Fibroblast of skin of abdomen (primary cell): ENCODE results near the gene RNF169.
A peak's percentile ranks its signal among the peaks of the same experiment; 100 is the strongest.
"Not testable (repeated sequence)": the region's sequence is repeated elsewhere in the genome, so short reads cannot be mapped to it uniquely, and the experiment has no call there.

Experiments
- DNase-seq: peaks from one replicate; pipeline ENCODE4 v3.0.0-alpha.2; 2013

Gene RNF169

DNA sequence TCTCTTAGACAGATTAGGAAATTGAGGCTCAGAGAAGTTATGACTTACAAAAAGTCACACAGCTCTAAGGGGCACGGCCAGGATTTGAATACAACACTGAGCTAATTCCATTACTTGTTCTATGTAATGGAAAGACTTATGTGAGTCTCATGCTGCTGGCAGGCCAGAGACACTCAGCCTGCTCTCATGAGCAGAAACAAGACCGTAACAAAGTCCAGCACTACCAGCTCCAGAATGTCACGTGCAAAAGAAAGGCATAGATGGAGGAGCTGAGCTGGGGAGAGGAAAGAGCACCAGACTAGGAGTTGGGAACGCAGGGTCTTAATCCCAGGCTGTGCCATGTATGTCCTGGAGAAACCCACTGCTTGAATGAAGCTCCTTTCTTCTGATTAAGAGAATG, 19.3 kb upstream of the RNF169 start:
- no peak for DNase-seq

- no peak for DNase-seq
These were observed 17.9 kb upstream of the RNF169 start for GRCh38 chr11:74730571-74731260.

DNA sequence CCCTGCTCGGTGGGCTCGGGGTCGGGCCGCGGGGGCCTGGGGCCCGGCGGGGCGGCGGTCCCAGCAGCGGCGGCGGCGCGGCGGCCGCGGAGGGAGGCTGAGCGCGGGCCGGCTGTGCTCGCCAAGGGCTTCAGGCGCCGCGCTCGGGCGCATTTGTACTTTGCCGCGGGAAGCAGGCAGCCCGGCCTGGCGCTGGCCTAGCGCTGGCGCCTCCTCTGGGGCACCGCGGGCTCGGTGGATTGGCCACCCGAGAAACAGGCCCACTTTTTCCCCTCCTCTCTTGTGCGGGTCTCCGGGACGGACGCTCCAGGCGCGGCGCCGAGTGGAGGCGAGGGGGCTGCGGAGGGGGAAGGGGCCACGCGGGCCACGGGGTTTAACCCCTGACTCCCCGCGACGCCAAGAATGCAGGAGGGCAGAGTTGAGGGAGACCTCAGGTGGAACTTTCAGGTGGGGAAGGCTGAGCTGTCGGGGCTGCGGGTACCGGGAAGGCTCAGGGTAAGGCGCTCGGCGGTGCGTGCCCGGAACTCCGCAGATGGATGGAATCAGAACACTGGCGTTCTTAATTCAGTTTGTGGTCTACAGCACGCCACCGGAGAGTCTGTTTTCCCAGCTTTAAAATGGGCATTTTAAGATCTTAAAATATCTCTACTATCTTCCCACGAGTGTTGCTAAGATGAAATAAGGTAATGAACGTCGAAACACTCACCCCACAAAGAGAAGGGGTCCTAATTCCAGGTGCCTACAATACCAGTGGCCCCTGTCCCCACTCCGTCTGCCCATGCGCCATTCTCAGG, 17.2 kb upstream of the RNF169 start, which contains the start of gene CHRDL2:
Gene CHRDL2 (minus strand): TSS at position 126 of the 794 bp plus-strand sequence. CDS start 538 bp downstream, outside the sequence.
- no peak for DNase-seq

- no peak for DNase-seq
These were observed 14.1 kb upstream of the RNF169 start for GRCh38 chr11:74734559-74734925.

- DNase-seq: no peak
These were observed 13.2 kb upstream of the RNF169 start for GRCh38 chr11:74735365-74735928.

DNA sequence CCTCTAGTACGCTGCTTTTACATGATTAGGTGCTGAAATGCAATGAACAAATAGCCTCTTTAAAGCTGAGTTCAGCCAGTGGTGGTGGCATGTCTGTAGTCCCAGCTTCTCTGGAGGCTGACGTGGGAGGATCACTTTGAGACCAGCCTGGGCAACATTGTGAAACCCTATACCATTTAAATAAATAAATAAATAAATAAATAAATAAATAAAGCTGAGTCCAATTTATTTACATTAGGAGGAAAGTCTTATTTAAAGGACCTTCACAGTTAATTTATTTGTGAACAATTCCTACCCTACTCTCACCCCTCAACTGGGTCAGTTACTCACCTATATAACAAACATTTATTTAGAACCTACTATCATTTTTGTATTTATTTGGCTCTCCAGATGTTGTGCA, 12.6 kb upstream of the RNF169 start:
- no peak for DNase-seq

DNA sequence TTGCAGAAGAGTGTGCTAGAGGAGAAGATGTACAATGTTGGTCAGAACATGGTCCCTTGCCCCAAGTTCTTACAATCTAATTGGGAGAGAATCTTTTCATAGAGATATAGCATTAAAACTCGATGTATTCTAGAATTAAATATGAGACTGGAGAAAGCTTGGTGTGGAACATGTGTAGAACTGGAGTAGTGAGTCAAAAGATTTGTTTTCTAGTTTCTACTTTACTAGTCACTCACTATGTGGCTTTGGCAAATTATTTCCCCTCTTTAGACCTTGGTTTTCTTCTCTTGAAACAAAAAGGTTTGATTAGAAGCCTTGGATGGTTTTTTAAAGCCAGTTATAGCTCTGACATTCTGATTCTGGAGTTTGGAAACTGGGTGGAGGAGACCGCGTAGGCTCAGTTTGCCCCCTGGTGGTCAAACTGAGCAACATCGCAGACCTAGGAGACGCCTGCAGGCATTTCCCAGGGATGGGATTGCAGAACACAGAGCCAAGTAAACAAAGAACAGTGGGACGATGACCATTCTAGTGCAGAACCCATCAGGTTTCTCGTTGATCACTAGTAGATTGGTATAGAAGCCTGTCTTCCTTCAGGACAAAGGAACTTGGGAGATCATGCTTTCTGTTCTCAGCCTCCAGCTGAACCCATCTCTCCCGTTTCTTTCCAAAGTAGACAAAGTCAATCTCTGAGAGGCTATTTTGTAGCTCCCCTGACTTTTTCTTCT, 8.9 kb upstream of the RNF169 start:
- peak; percentile 57 for DNase-seq

DNA sequence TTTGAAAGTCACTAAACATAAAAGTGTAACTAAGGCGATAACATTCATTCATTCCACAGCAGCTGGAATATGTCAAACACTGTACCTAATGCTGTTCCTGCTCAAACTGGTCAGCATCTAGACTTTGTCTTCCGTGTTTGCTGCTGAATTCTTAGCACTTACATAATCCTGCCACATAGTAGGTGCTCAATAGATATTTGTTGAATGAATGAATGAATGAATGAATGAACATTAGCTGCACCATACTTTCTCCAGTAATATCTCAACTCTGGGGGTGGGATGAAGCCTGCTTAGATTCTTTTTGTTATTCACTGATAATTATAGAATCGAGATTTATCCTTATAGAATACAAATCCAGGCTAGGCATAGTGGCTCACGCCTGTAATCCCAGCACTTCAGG, 6.6 kb upstream of the RNF169 start:
- DNase-seq: no peak

- no peak for DNase-seq
These were observed 5.0 kb upstream of the RNF169 start for GRCh38 chr11:74743640-74744039.

GRCh38 chr11:74744277-74744676, 4.4 kb upstream of the RNF169 start:
- no peak for DNase-seq

- DNase-seq: no peak
These were observed 1.8 kb upstream of the RNF169 start for GRCh38 chr11:74746868-74747267.

- peak; percentile 28 for DNase-seq
These were observed 697 bp downstream of the RNF169 start for GRCh38 chr11:74749127-74749964.

DNA sequence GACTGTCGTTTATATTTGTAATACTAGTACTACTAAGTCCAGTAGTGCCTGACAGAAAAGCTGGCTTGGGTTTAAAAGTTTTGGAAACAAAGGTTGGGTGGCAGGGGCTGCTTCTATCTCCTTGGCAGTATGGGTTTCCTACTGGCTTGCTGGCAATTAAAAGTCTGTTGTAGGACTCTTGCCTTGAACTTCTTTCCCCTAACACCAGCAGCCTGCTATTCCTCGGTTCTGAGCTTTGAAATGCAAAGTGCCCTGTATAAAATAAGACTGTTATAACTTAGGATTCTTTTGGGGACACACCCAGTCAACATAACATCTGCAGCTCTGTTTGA, 1.3 kb downstream of the RNF169 start:
- DNase-seq: no peak

- not testable (repeated sequence) for DNase-seq
These were observed 1.9 kb downstream of the RNF169 start for GRCh38 chr11:74750598-74750997.

- DNase-seq: no peak
These were observed 2.7 kb downstream of the RNF169 start for GRCh38 chr11:74751303-74751702.

GRCh38 chr11:74754507-74755252, 6.0 kb downstream of the RNF169 start:
- peak; percentile 91 for DNase-seq

- no peak for DNase-seq
These were observed 6.8 kb downstream of the RNF169 start for GRCh38 chr11:74755395-74755995.

- DNase-seq: no peak
These were observed 7.9 kb downstream of the RNF169 start for GRCh38 chr11:74756571-74756970.

DNA sequence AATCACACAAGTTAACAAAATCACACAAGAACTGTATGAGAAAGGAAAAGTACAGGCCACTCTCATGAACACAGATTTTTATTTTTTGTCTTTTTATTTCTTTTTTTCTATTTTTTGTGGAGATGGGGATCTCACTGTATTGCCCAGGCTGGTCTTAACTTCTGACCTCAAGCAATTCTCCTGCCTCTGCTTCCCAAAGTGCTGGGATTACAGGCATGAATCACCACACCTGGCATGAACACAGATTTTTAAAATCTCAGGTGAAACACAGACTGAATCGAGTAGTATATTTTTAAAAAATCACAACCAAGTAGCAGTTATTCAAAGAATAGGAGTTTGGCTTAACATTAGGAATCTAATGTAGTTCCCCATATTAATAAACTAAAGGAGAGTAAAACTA, 18.3 kb downstream of the RNF169 start:
- DNase-seq: no peak

- not testable (repeated sequence) for DNase-seq
These were observed 19.6 kb downstream of the RNF169 start for GRCh38 chr11:74768172-74768651.
